Fibroblast of lung (primary cell): ENCODE data around the gene TIMP4. TPM values are rescaled to one million over a fixed set of nuclear protein-coding genes. Genes with fewer than 3 reads are reported as not detected.
A peak's percentile ranks its signal among the peaks of the same experiment; 100 is the strongest.

ENCODE experiments used
- DNase-seq, 2 donors: peaks; one replicate each; pipeline versions ENCODE4 v3.0.0 to v3.0.0-alpha.2; 2010; ENCODE audit warnings: low read depth in 2 of 2
- H2AFZ ChIP-seq: 2 replicates; pipeline ENCODE4 v1.5.1; 2012; ENCODE audit warnings: low read length, control low read depth, inconsistent platforms
- H3K27ac ChIP-seq: 2 replicates; pipeline ENCODE4 v1.5.1; 2011; ENCODE audit warnings: low read length, control low read depth; ENCODE audit not compliant: insufficient read depth
- H3K27me3 ChIP-seq: 2 replicates; pipeline ENCODE4 v1.5.1; 2011; ENCODE audit warnings: mild to moderate bottlenecking, low read length; ENCODE audit not compliant: control insufficient read depth, insufficient read depth
- H3K36me3 ChIP-seq: 2 replicates; pipeline ENCODE4 v1.5.1; 2011; ENCODE audit warnings: low read length; ENCODE audit not compliant: control insufficient read depth, insufficient read depth
- H3K4me1 ChIP-seq: 2 replicates; pipeline ENCODE4 v1.5.1; 2011; ENCODE audit warnings: low read length; ENCODE audit not compliant: control insufficient read depth, insufficient read depth; ENCODE audit errors: extremely low read depth
- H3K4me2 ChIP-seq: 2 replicates; pipeline ENCODE4 v1.5.1; 2011; ENCODE audit warnings: low read length, control low read depth; ENCODE audit not compliant: insufficient read depth; ENCODE audit errors: extremely low read depth
- H3K4me3 ChIP-seq, 4 experiments: fragments of 200-600 bp in 1 of 4; sonication (generic) in 1 of 4; replicated peaks in 1 of 4; 2 replicates each; pipeline ENCODE4 v1.5.1; 2011 to 2016; ENCODE audit warnings: low read length in 4 of 4, low read depth in 3 of 4, mild to moderate bottlenecking in 3 of 4, control low read depth in 2 of 4, inconsistent platforms in 1 of 4, mixed read lengths in 1 of 4; ENCODE audit not compliant: insufficient read depth in 1 of 4; ENCODE audit errors: control extremely low read depth in 1 of 4
- H3K79me2 ChIP-seq: 2 replicates; pipeline ENCODE4 v1.5.1; 2012; ENCODE audit warnings: mild to moderate bottlenecking, low read length, inconsistent platforms; ENCODE audit not compliant: control insufficient read depth, insufficient read depth
- H3K9ac ChIP-seq: 2 replicates; pipeline ENCODE4 v1.5.1; 2011; ENCODE audit warnings: mild to moderate bottlenecking, low read length, control low read depth; ENCODE audit not compliant: insufficient read depth
- H3K9me3 ChIP-seq: 2 replicates; pipeline ENCODE4 v1.5.1; 2012; ENCODE audit warnings: low read depth, low read length; ENCODE audit not compliant: control insufficient read depth, insufficient read depth
- H4K20me1 ChIP-seq: 2 replicates; pipeline ENCODE4 v1.5.1; 2011; ENCODE audit warnings: low read length; ENCODE audit not compliant: control insufficient read depth, insufficient read depth; ENCODE audit errors: extremely low read depth
- EZH2 ChIP-seq: IDR thresholded peaks from 2 replicates; pipeline ENCODE4 v1.5.1; 2012; ENCODE audit warnings: low read length, control low read depth, mild to moderate bottlenecking; ENCODE audit errors: missing control alignments
- polyA minus RNA-seq: library from RNA; depleted of rRNA, polyadenylated mRNA; stranded (reverse); fragments of >200 nt; gene quantifications from 2 replicates; pipeline ENCODE4 v1.2.3, GENCODE V29; 2011; ENCODE audit warnings: low replicate concordance
- polyA plus RNA-seq, 2 donors: library from polyadenylated mRNA; depleted of rRNA in 1 of 2; stranded (reverse) in 1 of 2; unstranded in 1 of 2; fragments of >200 nt; gene quantifications; 2 replicates each; pipeline ENCODE4 v1.2.1, GENCODE V29; 2011 to 2012; ENCODE audit warnings: missing spikeins in 1 of 2
- total RNA-seq: library from RNA; depleted of rRNA; stranded (reverse); fragments of >200 nt; gene quantifications from 2 replicates; pipeline ENCODE4 v1.2.1, GENCODE V29; 2014
- TF ChIP-seq, protein P1 (sequence below), 2 donors: IDR thresholded peaks in 1 of 2; conservative IDR thresholded peaks in 1 of 2; 1 replicate in 1 of 2; 2 replicates in 1 of 2; pipeline ENCODE4 v1.5.1; 2011 to 2012; ENCODE audit warnings: low read length in 2 of 2, control low read depth in 1 of 2, inconsistent platforms in 1 of 2, low read depth in 1 of 2, mild to moderate bottlenecking in 1 of 2

TIMP4 gene
- 9.8 and 12.6 TPM in 2 replicates for total RNA-seq
- 2.8 and 5.2 TPM in 2 replicates for polyA plus RNA-seq
- polyA plus RNA-seq (2012): 2.3 and 3.2 TPM in 2 replicates
- 2.7 and 9.6 TPM in 2 replicates for polyA minus RNA-seq

DNA sequence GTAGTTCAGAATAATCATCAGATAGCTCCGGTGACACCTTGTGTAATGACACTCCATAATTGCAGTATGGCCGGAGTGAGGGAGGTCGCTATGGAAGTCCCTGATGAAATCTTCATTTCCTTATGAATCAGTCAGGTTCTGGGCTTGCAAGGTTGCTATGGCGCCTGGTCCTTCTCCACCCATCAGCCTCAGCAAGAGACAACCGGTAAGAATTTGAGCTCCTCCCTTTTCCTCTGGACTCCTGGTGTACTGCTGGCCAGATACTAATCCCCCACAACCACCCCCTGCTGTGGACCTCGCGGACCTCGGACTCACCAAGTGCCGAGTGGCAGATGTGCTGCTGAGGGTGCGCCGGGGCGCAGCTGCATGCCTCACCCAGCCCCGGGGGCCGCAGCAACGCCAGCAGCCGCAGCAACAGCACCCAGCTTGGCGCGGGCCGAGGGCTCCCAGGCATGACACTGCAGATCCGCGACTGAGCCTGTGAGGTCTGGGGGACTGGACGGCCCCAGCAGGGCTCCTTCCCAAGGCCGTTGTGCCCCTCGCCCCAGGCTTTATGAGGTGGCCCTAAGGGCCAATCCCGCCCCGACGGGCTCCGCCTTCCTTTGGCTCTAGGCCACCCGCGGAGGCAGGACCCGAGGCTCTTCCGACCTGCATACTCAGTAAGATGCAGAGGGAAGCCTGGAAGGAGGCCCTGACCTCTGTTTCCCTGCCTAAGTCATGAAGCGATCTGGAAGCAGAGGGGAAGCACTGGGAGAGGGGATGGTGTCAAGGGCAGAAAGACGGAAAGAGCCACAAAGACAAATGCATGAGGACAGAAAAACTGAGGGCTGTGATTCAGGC is at the start of gene TIMP4:
TSS of gene TIMP4 (minus strand) at position 526 of the 840 bp plus-strand sequence. CDS start at position 454, 72 bp downstream.
- H3K36me3 ChIP-seq: no peaks in the 10 kb centered on the region
- TF ChIP-seq EZH2: no peak
- TF ChIP-seq, protein P1, sequence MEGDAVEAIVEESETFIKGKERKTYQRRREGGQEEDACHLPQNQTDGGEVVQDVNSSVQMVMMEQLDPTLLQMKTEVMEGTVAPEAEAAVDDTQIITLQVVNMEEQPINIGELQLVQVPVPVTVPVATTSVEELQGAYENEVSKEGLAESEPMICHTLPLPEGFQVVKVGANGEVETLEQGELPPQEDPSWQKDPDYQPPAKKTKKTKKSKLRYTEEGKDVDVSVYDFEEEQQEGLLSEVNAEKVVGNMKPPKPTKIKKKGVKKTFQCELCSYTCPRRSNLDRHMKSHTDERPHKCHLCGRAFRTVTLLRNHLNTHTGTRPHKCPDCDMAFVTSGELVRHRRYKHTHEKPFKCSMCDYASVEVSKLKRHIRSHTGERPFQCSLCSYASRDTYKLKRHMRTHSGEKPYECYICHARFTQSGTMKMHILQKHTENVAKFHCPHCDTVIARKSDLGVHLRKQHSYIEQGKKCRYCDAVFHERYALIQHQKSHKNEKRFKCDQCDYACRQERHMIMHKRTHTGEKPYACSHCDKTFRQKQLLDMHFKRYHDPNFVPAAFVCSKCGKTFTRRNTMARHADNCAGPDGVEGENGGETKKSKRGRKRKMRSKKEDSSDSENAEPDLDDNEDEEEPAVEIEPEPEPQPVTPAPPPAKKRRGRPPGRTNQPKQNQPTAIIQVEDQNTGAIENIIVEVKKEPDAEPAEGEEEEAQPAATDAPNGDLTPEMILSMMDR (conservative IDR thresholded peaks at IDR 0.05 in 1 of 2, IDR thresholded peaks at IDR 0.05 in 1 of 2; ENCODE audit: low read depth in 1 of 2, low read length in 2 of 2): no peak

DNA sequence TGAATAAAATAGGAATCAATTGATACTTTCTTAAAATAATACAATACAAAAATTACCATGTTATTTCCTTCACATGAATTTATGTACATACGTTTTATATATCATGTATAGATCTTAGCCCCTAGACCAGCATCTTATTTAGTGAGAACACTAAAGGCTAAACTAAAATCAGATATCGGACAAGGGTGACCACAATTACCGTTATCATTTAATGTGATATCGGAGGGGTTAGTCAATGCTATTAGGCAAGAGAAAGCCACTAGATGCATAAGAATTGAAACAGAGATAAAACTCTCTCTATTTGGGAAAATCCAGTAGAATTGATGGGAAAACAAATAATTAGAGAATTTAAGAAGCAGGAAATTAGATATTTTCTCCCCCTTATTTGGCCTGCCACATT is 46.5 kb upstream of the TIMP4 start:
- Histone ChIP-seq H3K9me3 (no peaks in the 10 kb centered on the region), H3K27ac (no peak overlapping the region), H3K79me2 (no peaks in the 10 kb centered on the region), H3K9ac (no peak overlapping the region), H3K27me3 (no peaks in the 10 kb centered on the region), H3K4me2 (no peak overlapping the region), H3K4me1 (no peaks in the 10 kb centered on the region), H3K4me3 (no peak overlapping the region), H4K20me1 (no peaks in the 10 kb centered on the region), H2AFZ (no peak overlapping the region), H3K36me3 (no peaks in the 10 kb centered on the region)
- no peak for DNase-seq
- no peak for TF ChIP-seq EZH2

More for the DNA sequence above, at the start of gene TIMP4:
- H2AFZ ChIP-seq: peak within 1 kb of the TSS; percentile 78
- no peaks in the 10 kb centered on the region for H3K79me2 ChIP-seq
- peak; percentile 52 to 64 for DNase-seq
- H3K27ac ChIP-seq: no peak within 1 kb of the TSS
- no peaks in the 10 kb centered on the region for H4K20me1 ChIP-seq
- peak within 1 kb of the TSS; percentile 56 for H3K9ac ChIP-seq
- H3K4me1 ChIP-seq: peaks cover 10% of the 10 kb centered on the region
- no peaks in the 10 kb centered on the region for H3K9me3 ChIP-seq
- H3K4me3 ChIP-seq: peak within 1 kb of the TSS; percentile 38 to 55 (median 44)
- peak within 1 kb of the TSS; percentile 81 for H3K4me2 ChIP-seq
- no peaks in the 10 kb centered on the region for H3K27me3 ChIP-seq

DNA sequence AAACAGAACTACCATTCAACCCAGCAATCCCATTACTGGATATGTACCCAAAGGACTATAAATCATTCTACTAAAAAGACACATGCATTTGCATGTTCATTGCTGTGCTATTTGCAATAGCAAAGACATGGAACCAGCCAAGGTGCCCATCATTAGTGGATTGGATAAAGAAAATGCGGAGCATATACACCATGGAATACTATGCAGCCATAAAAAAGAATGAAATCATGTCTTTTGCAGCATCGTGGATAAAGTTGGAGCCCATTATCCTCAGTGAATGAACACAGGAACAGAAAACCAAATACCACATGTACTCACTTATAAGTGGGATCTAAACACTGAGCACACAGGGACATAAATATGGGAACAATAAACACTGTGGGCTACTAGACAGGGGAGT is 43.1 kb upstream of the TIMP4 start:
- no peak for TF ChIP-seq EZH2
- TF ChIP-seq, protein P1 (conservative IDR thresholded peaks at IDR 0.05 in 1 of 2, IDR thresholded peaks at IDR 0.05 in 1 of 2; ENCODE audit: low read depth in 1 of 2, low read length in 2 of 2): no peak
- Histone ChIP-seq H3K9me3 (no peaks in the 10 kb centered on the region), H3K9ac (no peak overlapping the region), H3K27me3 (no peaks in the 10 kb centered on the region), H3K4me1 (peaks cover 3% of the 10 kb centered on the region), H3K4me3 (no peak overlapping the region), H3K36me3 (no peaks in the 10 kb centered on the region), H3K4me2 (no peak overlapping the region), H3K79me2 (no peaks in the 10 kb centered on the region), H2AFZ (no peak overlapping the region), H3K27ac (no peak overlapping the region), H4K20me1 (no peaks in the 10 kb centered on the region)
- DNase-seq: no peak
